Natural killer cell (primary cell): Measurements from ENCODE around the gene TMEM245. TPM values are rescaled to one million over a fixed set of nuclear protein-coding genes. Genes with fewer than 3 reads are reported as not detected.

Source experiments
- ATAC-seq, 3 donors: fragments of 150-1000 bp in 2 of 3; fragments of 200-7000 bp in 1 of 3; cut with Tn5 transposase; 1 replicate in 1 of 3; 2 replicates in 2 of 3; pipeline ENCODE4 v1.10.0; 2021; ENCODE audit warnings: mild to moderate bottlenecking in 2 of 3, moderate library complexity in 2 of 3
- DNase-seq, 2 donors: peaks; one replicate each; pipeline versions ENCODE4 v3.0.0 to v3.0.0-alpha.2; 2013 to 2021; ENCODE audit warnings: mixed read lengths in 1 of 2
- H3K27ac ChIP-seq: one replicate; pipeline ENCODE4 v1.5.1; 2013; ENCODE audit warnings: mild to moderate bottlenecking, low read length
- H3K27me3 ChIP-seq: one replicate; pipeline ENCODE4 v1.6.1; 2013; ENCODE audit warnings: low read length; ENCODE audit not compliant: control insufficient read depth, insufficient read depth
- H3K36me3 ChIP-seq: one replicate; pipeline ENCODE4 v1.6.1; 2013; ENCODE audit warnings: low read length; ENCODE audit not compliant: control insufficient read depth, insufficient read depth
- H3K4me1 ChIP-seq: one replicate; pipeline ENCODE4 v1.6.1; 2013; ENCODE audit warnings: low read length; ENCODE audit not compliant: control insufficient read depth, insufficient read depth
- H3K4me3 ChIP-seq: one replicate; pipeline ENCODE4 v1.5.1; 2013; ENCODE audit warnings: low read length
- H3K9me3 ChIP-seq: one replicate; pipeline ENCODE4 v1.6.1; 2013; ENCODE audit warnings: low read length; ENCODE audit not compliant: control insufficient read depth, insufficient read depth
- H3K27ac Mint-ChIP-seq, 2 donors: one replicate each; pipeline ENCODE4 v1.8.0; 2022; ENCODE audit warnings: mild to moderate bottlenecking in 2 of 2, mixed read lengths in 2 of 2, moderate library complexity in 1 of 2
- H3K27me3 Mint-ChIP-seq, 2 donors: one replicate each; pipeline ENCODE4 v1.8.0; 2022; ENCODE audit warnings: low read depth in 2 of 2, mixed read lengths in 2 of 2
- H3K36me3 Mint-ChIP-seq: one replicate; pipeline ENCODE4 v1.8.0; 2022; ENCODE audit warnings: mixed read lengths
- H3K4me1 Mint-ChIP-seq, 2 donors: one replicate each; pipeline ENCODE4 v1.8.0; 2022; ENCODE audit warnings: mixed read lengths in 2 of 2
- H3K4me3 Mint-ChIP-seq: one replicate; pipeline ENCODE4 v1.8.0; 2022; ENCODE audit warnings: mild to moderate bottlenecking, moderate library complexity, mixed read lengths
- H3K9me3 Mint-ChIP-seq, 2 donors: one replicate each; pipeline ENCODE4 v1.8.0; 2022; ENCODE audit warnings: mixed read lengths in 2 of 2
- WGBS: methylation state at CpG from one replicate; pipeline ENCODE4 v1.1.7; 2013; ENCODE audit warnings: missing lambda C conversion rate; ENCODE audit not compliant: insufficient coverage; 5-methylcytosine and 5-hydroxymethylcytosine counted together
- intact Hi-C: fragments of 100-400 bp; cut with micrococcal nuclease; formaldehyde crosslinking; loops from one replicate; pipeline ENCODE4 v1.14.2; 2022
- total RNA-seq, 4 donors: library from RNA; stranded (reverse); fragments of 120-200 nt in 1 of 4; gene quantifications; one replicate each; pipeline versions ENCODE4 v1.2.3 to v1.2.4, GENCODE V29; 2013 to 2022
- TF ChIP-seq, protein P1 (sequence below): fragments of 200-600 bp; IDR thresholded peaks from one replicate; pipeline ENCODE4 v1.8.0; 2022; ENCODE audit warnings: antibody characterized with exemption

The TMEM245 gene
- total RNA-seq, 3 donors from 2014 or later (not counting 1 experiment from before 2014, with no cell fraction given), result 14.5 to 22.5 (median 21.8) TPM

DNA sequence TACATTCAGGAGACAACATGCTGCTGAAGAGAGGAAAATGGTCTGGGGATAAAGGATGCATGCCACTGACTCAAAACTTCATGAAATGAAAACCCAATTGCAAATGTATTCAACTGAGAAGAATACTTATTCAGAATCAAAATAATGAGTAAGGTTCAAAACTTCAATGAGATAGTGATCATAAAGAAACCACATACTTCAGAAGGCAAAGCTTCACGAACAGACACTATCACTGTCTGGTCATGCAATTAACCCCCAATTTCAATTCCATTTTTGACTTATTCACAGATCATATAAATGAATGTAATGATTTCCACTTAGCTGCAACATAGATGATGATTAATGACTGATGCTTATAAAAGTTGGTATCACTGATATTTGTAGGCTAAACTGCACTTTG, 73.4 kb downstream of the TMEM245 start:
- Histone ChIP-seq H3K27me3 (no peaks in the 10 kb centered on the region), H3K36me3 (peaks cover 44% of the 10 kb centered on the region), H3K27ac (no peak overlapping the region), H3K4me3 (no peak overlapping the region), H3K9me3 (no peaks in the 10 kb centered on the region), H3K4me1 (no peaks in the 10 kb centered on the region)
- intact Hi-C loops, result no loop called here
- H3K9me3 Mint-ChIP-seq, result no peaks in the 10 kb centered on the region
- H3K27ac Mint-ChIP-seq, result no peak overlapping the region
- DNase-seq, result no peak
- TF ChIP-seq, protein P1, sequence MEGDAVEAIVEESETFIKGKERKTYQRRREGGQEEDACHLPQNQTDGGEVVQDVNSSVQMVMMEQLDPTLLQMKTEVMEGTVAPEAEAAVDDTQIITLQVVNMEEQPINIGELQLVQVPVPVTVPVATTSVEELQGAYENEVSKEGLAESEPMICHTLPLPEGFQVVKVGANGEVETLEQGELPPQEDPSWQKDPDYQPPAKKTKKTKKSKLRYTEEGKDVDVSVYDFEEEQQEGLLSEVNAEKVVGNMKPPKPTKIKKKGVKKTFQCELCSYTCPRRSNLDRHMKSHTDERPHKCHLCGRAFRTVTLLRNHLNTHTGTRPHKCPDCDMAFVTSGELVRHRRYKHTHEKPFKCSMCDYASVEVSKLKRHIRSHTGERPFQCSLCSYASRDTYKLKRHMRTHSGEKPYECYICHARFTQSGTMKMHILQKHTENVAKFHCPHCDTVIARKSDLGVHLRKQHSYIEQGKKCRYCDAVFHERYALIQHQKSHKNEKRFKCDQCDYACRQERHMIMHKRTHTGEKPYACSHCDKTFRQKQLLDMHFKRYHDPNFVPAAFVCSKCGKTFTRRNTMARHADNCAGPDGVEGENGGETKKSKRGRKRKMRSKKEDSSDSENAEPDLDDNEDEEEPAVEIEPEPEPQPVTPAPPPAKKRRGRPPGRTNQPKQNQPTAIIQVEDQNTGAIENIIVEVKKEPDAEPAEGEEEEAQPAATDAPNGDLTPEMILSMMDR, result no peak
- no peak overlapping the region for H3K4me3 Mint-ChIP-seq
- no CpG with 5 or more reads among the region's 1 CpG for WGBS
- no peak for ATAC-seq
- H3K4me1 Mint-ChIP-seq, result no peaks in the 10 kb centered on the region
- peaks cover 26% of the 10 kb centered on the region for H3K36me3 Mint-ChIP-seq
- no peaks in the 10 kb centered on the region for H3K27me3 Mint-ChIP-seq

DNA sequence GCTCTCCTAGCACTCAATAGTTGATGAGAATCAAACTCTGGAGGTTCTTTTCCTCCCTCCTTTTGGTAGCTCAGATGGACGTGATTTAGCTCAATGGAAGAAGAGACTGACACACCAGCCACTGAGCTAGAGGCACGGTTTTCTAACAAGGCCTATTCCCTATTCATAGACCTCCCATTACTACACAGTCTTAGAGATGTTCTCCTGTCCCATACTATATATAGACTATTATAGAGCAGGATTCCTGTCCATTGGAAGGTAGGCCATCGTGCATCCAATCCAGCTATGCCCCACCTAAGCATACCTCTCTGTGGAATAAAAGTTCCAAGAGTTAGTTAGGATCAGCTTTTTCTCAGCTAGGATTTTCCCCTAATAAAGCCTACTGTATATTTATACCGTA, 76.2 kb downstream of the TMEM245 start:
- no peak for ATAC-seq
- DNase-seq, result no peak
- Histone ChIP-seq H3K36me3 (peaks cover 26% of the 10 kb centered on the region), H3K4me1 (no peaks in the 10 kb centered on the region), H3K9me3 (no peaks in the 10 kb centered on the region), H3K4me3 (no peak overlapping the region), H3K27me3 (no peaks in the 10 kb centered on the region), H3K27ac (no peak overlapping the region)
- no peak overlapping the region for H3K4me3 Mint-ChIP-seq
- no peaks in the 10 kb centered on the region for H3K27me3 Mint-ChIP-seq
- H3K9me3 Mint-ChIP-seq, result no peaks in the 10 kb centered on the region
- H3K36me3 Mint-ChIP-seq, result peaks cover 16% of the 10 kb centered on the region
- H3K4me1 Mint-ChIP-seq, result peaks cover 0 to 8% of the 10 kb centered on the region in 2 donors
- intact Hi-C loops, result no loop called here
- no peak overlapping the region for H3K27ac Mint-ChIP-seq
- TF ChIP-seq, protein P1, result no peak
- WGBS, result 100% methylated on average over 4 of the region's 4 CpGs

- Mint-ChIP-seq H3K4me3 (no peak overlapping the region), H3K4me1 (peaks cover 0 to 8% of the 10 kb centered on the region in 2 donors), H3K27ac (no peak overlapping the region), H3K36me3 (peaks cover 8% of the 10 kb centered on the region), H3K9me3 (no peaks in the 10 kb centered on the region), H3K27me3 (no peaks in the 10 kb centered on the region)
- H3K27ac ChIP-seq, result no peak overlapping the region
- 100% methylated on average over 2 of the region's 4 CpGs for WGBS
- DNase-seq (no peak), ATAC-seq (no peak)
- H3K4me1 ChIP-seq, result no peaks in the 10 kb centered on the region
- intact Hi-C loops, result no loop called here
- TF ChIP-seq, protein P1, result no peak
- H3K27me3 ChIP-seq, result no peaks in the 10 kb centered on the region
- H3K4me3 ChIP-seq, result no peak overlapping the region
- peaks cover 21% of the 10 kb centered on the region for H3K36me3 ChIP-seq
- H3K9me3 ChIP-seq, result no peaks in the 10 kb centered on the region
These were observed 79.2 kb downstream of the TMEM245 start for GRCh38 chr9:109040571-109040970.

DNA sequence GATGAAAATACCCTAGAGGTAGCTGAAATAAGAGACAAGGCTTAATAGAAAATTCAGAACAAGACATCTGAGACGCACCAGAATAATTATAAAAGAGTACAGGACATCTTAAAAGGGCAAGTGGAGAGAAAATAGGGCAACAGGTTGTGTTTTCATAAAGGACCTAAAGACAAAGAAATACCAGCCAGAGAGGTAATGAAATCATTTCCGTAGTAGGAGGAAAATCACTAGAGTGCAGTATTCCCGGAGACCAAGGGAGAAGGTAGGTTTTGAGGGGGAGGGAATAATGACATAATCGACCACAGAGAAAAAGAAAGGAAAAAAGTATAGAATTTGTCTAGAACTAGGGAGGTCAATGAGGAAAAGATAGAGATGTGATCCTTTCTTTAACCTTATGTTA, 80.2 kb downstream of the TMEM245 start:
- no peak overlapping the region for H3K4me3 ChIP-seq
- no peak overlapping the region for H3K27ac ChIP-seq
- Mint-ChIP-seq H3K9me3 (no peaks in the 10 kb centered on the region), H3K4me3 (no peak overlapping the region), H3K27ac (no peak overlapping the region), H3K27me3 (no peaks in the 10 kb centered on the region), H3K4me1 (peaks cover 0 to 8% of the 10 kb centered on the region in 2 donors), H3K36me3 (peaks cover 8% of the 10 kb centered on the region)
- DNase-seq, result no peak
- H3K9me3 ChIP-seq, result no peaks in the 10 kb centered on the region
- H3K4me1 ChIP-seq, result no peaks in the 10 kb centered on the region
- intact Hi-C loops, result no loop called here
- no peaks in the 10 kb centered on the region for H3K27me3 ChIP-seq
- 98% methylated on average over 4 of the region's 4 CpGs for WGBS
- ATAC-seq, result no peak
- TF ChIP-seq, protein P1, result no peak
- H3K36me3 ChIP-seq, result peaks cover 21% of the 10 kb centered on the region
